Effector memory CD8-positive, alpha-beta T cell (primary cell): ENCODE data around the gene TBC1D22A.

Experiments used
- ATAC-seq: fragments of 150-1000 bp; cut with Tn5 transposase; replicated peaks from 2 replicates; pipeline ENCODE4 v1.10.0; 2021; ENCODE audit warnings: mild to moderate bottlenecking, moderate library complexity
- DNase-seq, 3 experiments: peaks; one replicate each; pipeline ENCODE4 v3.0.0; 2021
- H3K27ac Mint-ChIP-seq, 2 donors: one replicate each; pipeline ENCODE4 v1.8.0; 2022; ENCODE audit warnings: mild to moderate bottlenecking in 2 of 2, mixed read lengths in 2 of 2, moderate library complexity in 2 of 2
- H3K27me3 Mint-ChIP-seq, 2 donors: one replicate each; pipeline ENCODE4 v1.8.0; 2022; ENCODE audit warnings: mixed read lengths in 2 of 2
- H3K36me3 Mint-ChIP-seq: one replicate; pipeline ENCODE4 v1.8.0; 2022; ENCODE audit warnings: mild to moderate bottlenecking, moderate library complexity, mixed read lengths; ENCODE audit not compliant: insufficient read depth
- H3K4me1 Mint-ChIP-seq, 2 donors: one replicate each; pipeline ENCODE4 v1.8.0; 2022; ENCODE audit warnings: low read depth in 2 of 2, mixed read lengths in 2 of 2
- H3K4me3 Mint-ChIP-seq, 2 donors: one replicate each; pipeline ENCODE4 v1.8.0; 2022; ENCODE audit warnings: mild to moderate bottlenecking in 2 of 2, mixed read lengths in 2 of 2, moderate library complexity in 2 of 2
- H3K9me3 Mint-ChIP-seq, 2 donors: one replicate each; pipeline ENCODE4 v1.8.0; 2022; ENCODE audit warnings: mixed read lengths in 2 of 2

TBC1D22A gene

DNA sequence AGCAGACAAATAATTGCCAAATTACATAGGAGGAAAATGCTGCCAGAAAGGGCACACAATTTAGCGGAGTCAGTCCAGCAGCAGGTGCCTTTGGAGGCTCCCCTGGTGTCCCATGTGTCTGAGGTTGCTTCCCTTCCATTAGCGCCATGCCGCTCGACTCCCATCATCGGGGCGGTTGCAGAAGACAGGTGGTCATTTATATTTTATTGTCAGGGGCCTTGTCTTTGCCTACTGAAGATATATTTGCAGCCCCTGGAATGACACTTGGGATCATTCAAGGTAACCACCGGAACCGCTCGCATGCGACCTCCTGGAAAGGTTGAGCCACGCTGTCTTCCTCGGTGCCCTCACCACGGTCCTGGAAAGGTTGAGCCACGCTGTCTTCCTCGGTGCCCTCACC is 298.3 kb downstream of the TBC1D22A start:
- H3K27me3 Mint-ChIP-seq = no peaks in the 10 kb centered on the region
- no peak for ATAC-seq
- no peaks in the 10 kb centered on the region for H3K9me3 Mint-ChIP-seq
- no peak for DNase-seq
- H3K36me3 Mint-ChIP-seq = peaks cover 27% of the 10 kb centered on the region
- H3K4me3 Mint-ChIP-seq = no peak overlapping the region
- H3K4me1 Mint-ChIP-seq = peaks cover 11 to 17% of the 10 kb centered on the region in 2 donors
- no peak overlapping the region for H3K27ac Mint-ChIP-seq

GRCh38 chr22:47061226-47061625 is 298.8 kb downstream of the TBC1D22A start:
- peaks cover 27% of the 10 kb centered on the region for H3K36me3 Mint-ChIP-seq
- no peaks in the 10 kb centered on the region for H3K27me3 Mint-ChIP-seq
- H3K4me1 Mint-ChIP-seq = peaks cover 15 to 19% of the 10 kb centered on the region in 2 donors
- H3K9me3 Mint-ChIP-seq = no peaks in the 10 kb centered on the region
- peak overlapping the region; percentile 41 to 68 for H3K27ac Mint-ChIP-seq
- DNase-seq (no peak), ATAC-seq (no peak)
- H3K4me3 Mint-ChIP-seq = no peak overlapping the region

DNA sequence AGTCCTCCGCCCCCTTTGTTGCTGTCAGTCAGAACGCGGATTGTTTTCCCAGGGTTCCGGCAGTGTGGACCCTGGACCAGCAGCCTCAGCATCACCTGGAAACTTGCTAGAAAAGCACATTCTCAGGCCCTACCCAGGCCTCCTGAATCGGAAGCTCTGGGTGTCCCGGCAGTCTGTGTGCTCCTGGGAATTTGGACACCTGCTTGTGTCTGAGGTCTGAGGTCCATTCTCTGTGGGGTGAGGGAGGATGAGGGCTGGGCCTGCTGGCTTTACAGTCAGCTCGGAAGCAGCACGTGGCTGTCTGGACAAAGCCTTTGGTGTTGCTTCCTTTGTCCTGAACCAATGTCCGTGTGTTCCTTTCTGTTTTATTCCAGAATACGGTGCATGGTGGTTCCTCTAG is 299.7 kb downstream of the TBC1D22A start:
- H3K9me3 Mint-ChIP-seq = no peaks in the 10 kb centered on the region
- peaks cover 12 to 15% of the 10 kb centered on the region in 2 donors for H3K4me1 Mint-ChIP-seq
- ATAC-seq (no peak), DNase-seq (no peak)
- H3K4me3 Mint-ChIP-seq = no peak overlapping the region
- no peaks in the 10 kb centered on the region for H3K27me3 Mint-ChIP-seq
- peak overlapping the region in 1 of 2 donors; percentile 41 for H3K27ac Mint-ChIP-seq
- peaks cover 30% of the 10 kb centered on the region for H3K36me3 Mint-ChIP-seq

GRCh38 chr22:47063071-47063509 is 300.6 kb downstream of the TBC1D22A start:
- peak overlapping the region in 1 of 2 donors; percentile 5 for H3K27ac Mint-ChIP-seq
- ATAC-seq (no peak), DNase-seq (no peak)
- H3K9me3 Mint-ChIP-seq = no peaks in the 10 kb centered on the region
- peaks cover 26% of the 10 kb centered on the region for H3K36me3 Mint-ChIP-seq
- peaks cover 15 to 23% of the 10 kb centered on the region in 2 donors for H3K4me1 Mint-ChIP-seq
- H3K4me3 Mint-ChIP-seq = no peak overlapping the region
- no peaks in the 10 kb centered on the region for H3K27me3 Mint-ChIP-seq

- Mint-ChIP-seq H3K9me3 (no peaks in the 10 kb centered on the region), H3K4me3 (no peak overlapping the region), H3K36me3 (peaks cover 26% of the 10 kb centered on the region), H3K27ac (peak overlapping the region in 1 of 2 donors; percentile 44), H3K4me1 (peaks cover 13 to 28% of the 10 kb centered on the region in 2 donors), H3K27me3 (no peaks in the 10 kb centered on the region)
- DNase-seq (no peak), ATAC-seq (no peak)
Measured at GRCh38 chr22:47063606-47064005, 301.2 kb downstream of the TBC1D22A start.

DNA sequence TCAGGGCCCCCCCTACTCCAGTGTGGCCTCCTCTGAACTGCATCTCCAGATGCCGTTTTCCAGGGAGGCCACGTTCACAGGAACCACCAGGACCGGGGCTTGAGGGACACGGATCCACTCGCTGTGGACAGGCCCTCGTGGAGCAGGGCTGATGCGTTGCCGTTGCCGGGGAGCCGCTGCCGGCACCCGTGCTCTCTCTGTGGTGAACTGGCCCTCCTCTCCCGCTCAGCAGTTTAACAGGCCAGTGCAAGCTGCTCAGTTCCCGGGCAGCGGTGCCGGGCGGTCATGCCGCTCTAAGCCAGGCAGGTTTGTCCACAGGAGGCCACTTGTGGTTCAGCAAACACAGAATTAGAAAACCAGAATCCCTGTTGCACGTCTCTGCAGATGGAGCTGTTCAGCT is 301.6 kb downstream of the TBC1D22A start:
- peak overlapping the region in 1 of 2 donors; percentile 44 for H3K27ac Mint-ChIP-seq

GRCh38 chr22:47064416-47064815 is 302.0 kb downstream of the TBC1D22A start:
- ATAC-seq = no peak
- no peak overlapping the region for H3K4me3 Mint-ChIP-seq
- no peak overlapping the region for H3K27ac Mint-ChIP-seq
- H3K36me3 Mint-ChIP-seq = peaks cover 26% of the 10 kb centered on the region
- H3K27me3 Mint-ChIP-seq = no peaks in the 10 kb centered on the region
- peaks cover 15 to 27% of the 10 kb centered on the region in 2 donors for H3K4me1 Mint-ChIP-seq
- no peaks in the 10 kb centered on the region for H3K9me3 Mint-ChIP-seq
- no peak for DNase-seq

More for the DNA sequence above, 301.6 kb downstream of the TBC1D22A start:
- ATAC-seq (no peak), DNase-seq (no peak)
- peaks cover 13 to 29% of the 10 kb centered on the region in 2 donors for H3K4me1 Mint-ChIP-seq
- peaks cover 26% of the 10 kb centered on the region for H3K36me3 Mint-ChIP-seq
- no peaks in the 10 kb centered on the region for H3K27me3 Mint-ChIP-seq
- no peak overlapping the region for H3K4me3 Mint-ChIP-seq
- H3K9me3 Mint-ChIP-seq = no peaks in the 10 kb centered on the region

- H3K4me1 Mint-ChIP-seq = peaks cover 22 to 28% of the 10 kb centered on the region in 2 donors
Measured at GRCh38 chr22:47065756-47066615, 303.5 kb downstream of the TBC1D22A start.

DNA sequence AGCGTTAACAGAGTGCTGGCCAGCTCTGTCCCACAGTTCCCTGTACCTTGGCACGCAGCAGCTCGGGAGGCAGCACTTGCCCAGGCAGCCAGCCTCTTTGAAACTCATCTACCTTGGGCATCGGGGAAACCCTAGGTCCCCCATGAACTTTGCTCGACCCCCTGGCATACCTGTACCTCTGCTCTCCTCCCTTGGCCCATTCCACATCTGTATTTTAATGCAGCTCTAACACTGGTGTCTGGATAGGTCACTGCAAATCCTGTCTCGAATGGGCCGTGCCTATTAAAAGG is 304.1 kb downstream of the TBC1D22A start:
- H3K27me3 Mint-ChIP-seq = no peaks in the 10 kb centered on the region
- H3K9me3 Mint-ChIP-seq = no peaks in the 10 kb centered on the region
- no peak overlapping the region for H3K27ac Mint-ChIP-seq
- H3K4me3 Mint-ChIP-seq = no peak overlapping the region
- ATAC-seq = no peak
- H3K4me1 Mint-ChIP-seq = peaks cover 22 to 28% of the 10 kb centered on the region in 2 donors
- DNase-seq = no peak
- H3K36me3 Mint-ChIP-seq = peaks cover 16% of the 10 kb centered on the region

More at GRCh38 chr22:47065756-47066615, 303.5 kb downstream of the TBC1D22A start:
- ATAC-seq (no peak), DNase-seq (no peak)
- Mint-ChIP-seq H3K27me3 (no peaks in the 10 kb centered on the region), H3K9me3 (no peaks in the 10 kb centered on the region), H3K4me3 (no peak overlapping the region), H3K27ac (no peak overlapping the region), H3K36me3 (peaks cover 21% of the 10 kb centered on the region)

GRCh38 chr22:47067321-47067890 is 305.0 kb downstream of the TBC1D22A start:
- H3K27me3 Mint-ChIP-seq = no peaks in the 10 kb centered on the region
- no peak overlapping the region for H3K4me3 Mint-ChIP-seq
- no peak for ATAC-seq
- H3K9me3 Mint-ChIP-seq = no peaks in the 10 kb centered on the region
- no peak for DNase-seq
- H3K36me3 Mint-ChIP-seq = peaks cover 14% of the 10 kb centered on the region
- peaks cover 22 to 28% of the 10 kb centered on the region in 2 donors for H3K4me1 Mint-ChIP-seq
- no peak overlapping the region for H3K27ac Mint-ChIP-seq

GRCh38 chr22:47067911-47068625 is 305.6 kb downstream of the TBC1D22A start:
- H3K4me3 Mint-ChIP-seq = no peak overlapping the region
- peaks cover 24 to 28% of the 10 kb centered on the region in 2 donors for H3K4me1 Mint-ChIP-seq
- DNase-seq = no peak
- peaks cover 16% of the 10 kb centered on the region for H3K36me3 Mint-ChIP-seq
- no peaks in the 10 kb centered on the region for H3K9me3 Mint-ChIP-seq
- ATAC-seq = no peak
- H3K27me3 Mint-ChIP-seq = no peaks in the 10 kb centered on the region
- no peak overlapping the region for H3K27ac Mint-ChIP-seq

DNA sequence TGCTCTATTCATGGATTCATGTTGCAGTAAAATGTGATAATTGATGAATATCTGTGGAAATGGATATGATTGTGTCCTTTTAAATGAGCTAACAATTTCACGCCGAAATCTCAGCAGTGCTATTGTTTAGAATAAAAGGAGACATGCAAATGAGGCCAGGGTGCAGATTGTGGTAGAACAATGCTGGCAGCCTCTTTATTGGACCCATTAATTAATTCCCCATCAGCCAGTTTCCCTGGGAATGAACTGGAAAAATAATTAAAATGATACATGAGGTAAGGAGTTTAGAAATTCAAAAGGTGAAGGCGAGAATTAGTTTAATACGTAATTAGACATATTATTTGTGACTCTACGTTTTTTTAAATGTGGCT is 306.2 kb downstream of the TBC1D22A start:
- Mint-ChIP-seq H3K4me3 (no peak overlapping the region), H3K27me3 (no peaks in the 10 kb centered on the region), H3K27ac (no peak overlapping the region), H3K9me3 (no peaks in the 10 kb centered on the region), H3K4me1 (peaks cover 24 to 28% of the 10 kb centered on the region in 2 donors), H3K36me3 (peaks cover 11% of the 10 kb centered on the region)
- no peak for ATAC-seq
- DNase-seq = no peak

DNA sequence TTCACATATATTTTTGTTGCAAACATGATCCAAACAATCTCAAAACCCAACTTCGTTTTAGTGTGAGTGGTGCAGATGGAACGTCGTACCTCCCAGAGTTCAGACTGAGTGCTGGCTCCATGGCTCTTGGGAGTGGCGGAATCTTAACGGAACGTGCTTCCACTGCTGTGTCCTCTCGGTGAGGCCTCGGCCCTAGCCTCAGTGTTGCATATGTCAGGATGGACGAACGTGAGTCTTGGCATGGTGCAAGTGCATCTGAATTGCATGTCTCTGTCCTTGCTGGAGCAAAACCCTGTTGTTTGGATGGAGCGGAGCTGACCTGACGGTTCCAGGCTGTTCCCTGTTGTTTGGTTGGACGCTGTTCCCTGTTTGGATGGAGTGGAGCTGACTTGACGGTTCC is 306.8 kb downstream of the TBC1D22A start:
- Mint-ChIP-seq H3K27ac (no peak overlapping the region), H3K27me3 (no peaks in the 10 kb centered on the region), H3K9me3 (no peaks in the 10 kb centered on the region), H3K4me3 (no peak overlapping the region), H3K36me3 (peaks cover 8% of the 10 kb centered on the region), H3K4me1 (peaks cover 24 to 28% of the 10 kb centered on the region in 2 donors)
- ATAC-seq (no peak), DNase-seq (no peak)
